ENCODE measurements around the gene NPEPPS. TPM values are rescaled to one million over a fixed set of nuclear protein-coding genes. Genes with fewer than 3 reads are reported as not detected.

The NPEPPS gene
- total RNA-seq, 1 donor from 2014 or later: 140 TPM

DNA sequence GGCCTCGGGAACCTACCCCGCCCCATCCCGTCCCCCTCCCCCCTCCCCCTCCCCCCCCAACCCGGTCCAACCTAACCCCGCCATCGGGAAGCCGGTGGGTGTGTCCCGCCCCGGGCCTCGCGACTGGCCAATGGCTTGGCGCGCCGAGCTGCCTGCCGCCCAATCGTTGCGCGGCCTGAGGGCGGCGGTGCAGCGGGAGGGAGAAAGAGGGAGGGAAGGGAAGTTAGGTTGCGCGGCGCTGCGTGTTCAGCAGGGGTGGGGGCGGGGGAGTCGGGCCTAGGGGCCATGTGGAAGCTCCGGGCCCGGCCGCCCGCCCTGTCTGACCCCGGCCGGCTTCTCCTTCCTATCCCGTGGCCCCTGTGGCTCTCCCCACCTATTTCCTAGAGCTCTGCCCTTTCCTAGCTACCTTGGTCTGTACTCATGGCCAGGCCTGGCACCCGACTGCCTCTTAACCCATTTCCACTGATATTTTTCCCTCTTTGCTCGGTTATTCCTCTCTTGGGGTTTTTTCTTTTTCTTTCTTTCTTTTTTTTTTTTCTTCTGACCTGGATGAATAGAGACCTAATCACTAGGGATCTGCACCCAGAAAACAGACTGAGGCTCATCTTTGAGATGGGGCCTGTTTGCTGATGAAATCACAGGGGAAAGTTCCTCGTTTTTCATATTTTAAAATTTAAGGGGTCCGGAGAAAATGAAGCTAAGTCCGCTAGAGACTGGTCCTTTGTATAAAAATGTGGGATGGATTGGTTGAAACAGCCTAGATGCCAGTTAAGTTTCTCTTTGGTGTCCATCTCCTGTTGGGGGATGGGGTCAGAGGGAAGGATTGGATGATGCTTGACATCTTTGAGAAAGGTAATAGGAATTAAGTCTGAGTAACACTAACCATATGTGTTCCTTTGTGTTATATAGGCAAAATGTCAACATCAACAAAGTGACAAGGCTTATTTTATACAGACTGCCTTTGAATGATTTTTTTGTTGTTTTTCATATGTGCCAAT lies 119.9 kb downstream of the NPEPPS start:
- CTCF ChIA-PET: interaction anchor here (0.7 to 1.2 kb wide), 2 partner anchors 13 kb away, joined by 4 to 7 read pairs; no protein-coding TSS in a partner anchor
- Mint-ChIP-seq H3K36me3 (ENCODE audit: low read depth) (peaks cover 54% of the 10 kb centered on the region), H3K27me3 (no peaks in the 10 kb centered on the region), H3K4me3 (peak overlapping the region; percentile 99), H3K4me1 (peaks cover 64% of the 10 kb centered on the region), H3K27ac (peak overlapping the region; percentile 89), H3K9me3 (no peaks in the 10 kb centered on the region)
- peak; percentile 55 for ATAC-seq (ENCODE audit: low read depth)
- intact Hi-C loops (cut with micrococcal nuclease): loop anchor here (1.0 to 5.0 kb wide), 2 partner anchors 9 to 1711 kb away; partner anchors contain the start of gene ZNF652
- POLR2A ChIA-PET: interaction anchor here (0.6 to 3.3 kb wide), 27 partner anchors 9 to 1456 kb away, joined by 3 to 84 read pairs (median 4); partner anchors contain the start of genes ATP5MC1, CDK5RAP3, EFCAB13 and PNPO
- TF ChIP-seq CTCF (IDR thresholded peaks at IDR 0.05): no peak
- DNase-seq: peak; percentile 84

- CTCF ChIA-PET: interaction anchor here (0.7 kb wide), 1 partner anchor 12 kb away, joined by 4 read pairs; no protein-coding TSS in a partner anchor
- Mint-ChIP-seq H3K4me3 (peak overlapping the region; percentile 46), H3K9me3 (no peaks in the 10 kb centered on the region), H3K4me1 (peaks cover 66% of the 10 kb centered on the region), H3K27me3 (no peaks in the 10 kb centered on the region), H3K27ac (peak overlapping the region; percentile 51), H3K36me3 (ENCODE audit: low read depth) (peaks cover 61% of the 10 kb centered on the region)
- ATAC-seq (ENCODE audit: low read depth) (no peak), DNase-seq (no peak)
- no peak for TF ChIP-seq CTCF (IDR thresholded peaks at IDR 0.05)
- POLR2A ChIA-PET: interaction anchor here (0.6 to 3.3 kb wide), 5 partner anchors 11 to 1241 kb away, joined by 4 to 84 read pairs (median 6); partner anchors contain the start of genes ATP5MC1, EFCAB13 and SP6
- intact Hi-C loops (cut with micrococcal nuclease): loop anchor here (5.0 kb wide), 1 partner anchor 1711 kb away; the partner anchor contains the start of gene ZNF652
Measured at GRCh38 chr17:47651704-47652103, 120.8 kb downstream of the NPEPPS start.

- ChIA-PET POLR2A (interaction anchor here (0.7 kb wide), 1 partner anchor 455 kb away, joined by 5 read pairs; no protein-coding TSS in a partner anchor), CTCF (interaction anchor here (1.7 kb wide), 1 partner anchor 11 kb away, joined by 4 read pairs; no protein-coding TSS in a partner anchor)
- no peak for TF ChIP-seq CTCF (IDR thresholded peaks at IDR 0.05)
- H3K27ac Mint-ChIP-seq: no peak overlapping the region
- peaks cover 65% of the 10 kb centered on the region for H3K4me1 Mint-ChIP-seq
- no peak overlapping the region for H3K4me3 Mint-ChIP-seq
- H3K9me3 Mint-ChIP-seq: no peaks in the 10 kb centered on the region
- DNase-seq (no peak), ATAC-seq (ENCODE audit: low read depth) (no peak)
- intact Hi-C loops (cut with micrococcal nuclease): loop anchor here (5.0 kb wide), 1 partner anchor 1710 kb away; the partner anchor contains the start of gene ZNF652
- H3K36me3 Mint-ChIP-seq (ENCODE audit: low read depth): peaks cover 70% of the 10 kb centered on the region
- H3K27me3 Mint-ChIP-seq: no peaks in the 10 kb centered on the region
Measured at GRCh38 chr17:47652570-47652969, 121.7 kb downstream of the NPEPPS start.

DNA sequence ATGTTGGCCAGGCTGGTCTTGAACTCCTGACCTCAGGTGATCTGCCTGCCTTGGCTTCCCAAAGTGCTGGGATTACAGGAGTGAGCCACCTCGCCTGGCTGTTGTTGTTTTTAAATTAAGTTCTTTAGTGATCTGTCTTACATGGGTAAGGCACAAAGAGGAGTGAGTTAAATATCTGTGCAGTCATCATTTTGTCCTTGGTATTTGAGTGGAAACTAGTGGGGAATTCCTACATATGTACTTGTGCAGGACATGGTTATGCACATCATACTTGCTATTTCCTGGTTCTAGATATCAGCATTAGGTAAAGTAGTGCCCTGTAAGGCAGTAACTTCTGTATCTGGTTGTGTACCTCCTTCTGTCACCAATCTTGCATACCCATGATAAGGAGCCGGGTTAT lies 122.5 kb downstream of the NPEPPS start:
- Mint-ChIP-seq H3K9me3 (no peaks in the 10 kb centered on the region), H3K27me3 (no peaks in the 10 kb centered on the region), H3K4me1 (peaks cover 62% of the 10 kb centered on the region), H3K4me3 (no peak overlapping the region), H3K36me3 (ENCODE audit: low read depth) (peaks cover 77% of the 10 kb centered on the region), H3K27ac (peak overlapping the region; percentile 26)
- intact Hi-C loops (cut with micrococcal nuclease): loop anchor here (5.0 kb wide), 1 partner anchor 1709 kb away; the partner anchor contains the start of gene ZNF652
- POLR2A ChIA-PET: no interaction called here
- no peak for ATAC-seq (ENCODE audit: low read depth)
- CTCF ChIA-PET: interaction anchor here (1.7 to 2.1 kb wide), 2 partner anchors 10 to 12 kb away, joined by 4 to 7 read pairs; no protein-coding TSS in a partner anchor
- no peak for TF ChIP-seq CTCF (IDR thresholded peaks at IDR 0.05)
- DNase-seq: no peak

All from activated B cell treated with CpG ODN at 0.5 μM for 24 hours (primary cell).